Measurements from ENCODE around the gene RANBP2. TPM values are rescaled to one million over a fixed set of nuclear protein-coding genes. Genes with fewer than 3 reads are reported as not detected.
"Not testable (repeated sequence)": the region's sequence is repeated elsewhere in the genome, so short reads cannot be mapped to it uniquely, and the experiment has no call there.

The RANBP2 gene
- 60.3 and 79.3 TPM in 2 replicates for total RNA-seq (2012; rRNA removed)

DNA sequence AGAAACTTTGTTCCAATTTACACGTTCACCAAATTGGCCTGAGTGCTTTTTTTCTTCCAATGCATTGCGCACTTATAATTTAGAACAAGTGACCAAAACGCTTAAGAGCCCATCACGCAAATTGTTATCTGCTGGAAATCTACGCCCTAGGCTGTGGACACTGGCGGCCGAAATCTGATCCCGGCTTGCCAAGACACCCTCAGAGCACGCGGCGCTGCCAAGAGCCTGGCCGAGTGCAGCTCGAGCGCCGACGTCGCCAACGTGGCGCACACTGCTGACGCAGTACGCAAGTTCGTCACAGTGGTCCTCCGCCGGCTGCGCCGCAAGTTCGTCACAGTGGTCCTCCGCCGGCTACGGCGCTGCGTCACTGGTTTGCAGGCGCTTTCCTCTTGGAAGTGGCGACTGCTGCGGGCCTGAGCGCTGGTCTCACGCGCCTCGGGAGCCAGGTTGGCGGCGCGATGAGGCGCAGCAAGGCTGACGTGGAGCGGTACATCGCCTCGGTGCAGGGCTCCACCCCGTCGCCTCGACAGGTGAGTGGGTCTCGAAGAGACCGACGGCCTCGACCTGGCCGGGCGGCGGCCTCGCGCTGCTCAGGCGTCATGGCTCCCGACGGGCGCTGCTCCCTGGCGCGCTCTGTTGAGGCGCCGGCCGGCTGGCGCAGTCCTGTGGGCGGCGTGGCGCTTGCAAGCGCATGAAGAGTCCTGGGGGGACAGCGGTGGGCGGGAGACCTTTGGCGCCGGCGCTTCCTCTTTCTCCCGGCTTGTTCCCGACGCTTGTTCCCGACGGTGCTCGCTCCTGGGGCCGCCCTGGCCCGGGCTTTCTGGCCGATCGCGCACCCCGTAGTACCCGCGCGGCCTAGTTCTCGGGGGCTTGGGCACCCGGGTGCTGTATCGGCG is at the start of gene RANBP2:
Gene RANBP2 (plus strand): TSS at position 334 of the 896 bp plus-strand sequence. CDS start 125 bp downstream, at position 459.
- peaks cover 8% of the 10 kb centered on the region for H3K4me1 ChIP-seq (ENCODE audit: control insufficient read depth, insufficient read depth, low read length)
- H3K4me3 ChIP-seq (ENCODE audit: low read length), result peak within 1 kb of the TSS; percentile 83
- H3K9ac ChIP-seq (ENCODE audit: low read depth, low read length), result peak within 1 kb of the TSS; percentile 83
- no peaks in the 10 kb centered on the region for H3K36me3 ChIP-seq (ENCODE audit: insufficient read depth, low read length)
- no peaks in the 10 kb centered on the region for H3K9me3 ChIP-seq (replicated peaks; ENCODE audit: low read length)
- H3K27me3 ChIP-seq (ENCODE audit: control insufficient read depth, insufficient read depth, low read length), result no peaks in the 10 kb centered on the region
- H3K4me2 ChIP-seq (ENCODE audit: low read length), result peak within 1 kb of the TSS; percentile 87

DNA sequence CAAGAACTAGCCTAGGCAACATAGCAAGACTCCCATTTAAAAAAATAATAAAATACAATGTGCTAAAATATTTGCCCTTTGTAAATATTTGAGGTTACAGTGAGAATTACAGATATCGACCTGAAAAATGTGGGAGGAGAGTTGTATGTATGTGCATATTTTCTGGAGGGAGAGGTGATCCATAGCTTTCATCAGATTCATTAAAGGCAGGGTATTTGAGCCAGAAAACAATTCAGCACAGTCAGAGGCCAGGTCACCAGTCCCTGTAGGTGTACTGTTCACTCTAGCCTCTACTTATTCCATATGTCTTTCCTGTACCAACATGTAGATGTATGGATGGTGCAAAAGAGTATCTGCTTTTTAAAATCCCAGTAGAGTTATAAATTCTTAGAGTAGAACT is 49.0 kb upstream of the RANBP2 start:
- not testable (repeated sequence) for H3K4me1 ChIP-seq (ENCODE audit: control insufficient read depth, insufficient read depth, low read length); H3K4me3 ChIP-seq (ENCODE audit: low read length); H3K27me3 ChIP-seq (ENCODE audit: control insufficient read depth, insufficient read depth, low read length); H3K9me3 ChIP-seq (replicated peaks; ENCODE audit: low read length); H3K36me3 ChIP-seq (ENCODE audit: insufficient read depth, low read length); H3K4me2 ChIP-seq (ENCODE audit: low read length); H3K9ac ChIP-seq (ENCODE audit: low read depth, low read length)

DNA sequence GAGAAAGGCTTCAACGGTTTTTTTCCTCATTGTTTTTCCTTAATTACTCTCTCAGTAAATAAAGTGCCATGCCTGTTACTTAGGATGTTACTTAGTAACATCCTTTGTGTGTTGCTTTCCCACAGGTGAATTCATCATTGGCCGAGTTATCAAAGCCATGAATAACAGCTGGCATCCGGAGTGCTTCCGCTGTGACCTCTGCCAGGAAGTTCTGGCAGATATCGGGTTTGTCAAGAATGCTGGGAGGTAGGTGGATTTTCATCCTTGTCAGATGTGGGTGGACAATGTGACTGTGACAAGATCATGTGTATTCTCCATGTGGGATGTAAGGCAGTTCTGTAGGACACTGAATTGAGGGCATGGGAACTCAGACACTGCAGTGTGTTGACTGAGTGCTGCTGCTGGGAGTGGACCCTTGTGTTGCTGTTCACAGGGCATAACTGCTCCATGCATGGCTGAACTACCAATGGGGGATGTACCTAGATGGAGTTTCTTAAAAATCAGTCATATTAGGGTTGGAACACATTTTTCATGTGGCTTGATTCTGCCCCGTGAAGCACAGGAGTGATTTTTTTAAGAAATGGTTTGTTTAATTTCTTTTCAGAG is 47.0 kb upstream of the RANBP2 start:
- H3K36me3 ChIP-seq (ENCODE audit: insufficient read depth, low read length), result peaks cover 18% of the 10 kb centered on the region
- not testable (repeated sequence) for H3K9me3 ChIP-seq (replicated peaks; ENCODE audit: low read length); H3K4me1 ChIP-seq (ENCODE audit: control insufficient read depth, insufficient read depth, low read length); H3K9ac ChIP-seq (ENCODE audit: low read depth, low read length); H3K4me3 ChIP-seq (ENCODE audit: low read length); H3K4me2 ChIP-seq (ENCODE audit: low read length); H3K27me3 ChIP-seq (ENCODE audit: control insufficient read depth, insufficient read depth, low read length)

DNA sequence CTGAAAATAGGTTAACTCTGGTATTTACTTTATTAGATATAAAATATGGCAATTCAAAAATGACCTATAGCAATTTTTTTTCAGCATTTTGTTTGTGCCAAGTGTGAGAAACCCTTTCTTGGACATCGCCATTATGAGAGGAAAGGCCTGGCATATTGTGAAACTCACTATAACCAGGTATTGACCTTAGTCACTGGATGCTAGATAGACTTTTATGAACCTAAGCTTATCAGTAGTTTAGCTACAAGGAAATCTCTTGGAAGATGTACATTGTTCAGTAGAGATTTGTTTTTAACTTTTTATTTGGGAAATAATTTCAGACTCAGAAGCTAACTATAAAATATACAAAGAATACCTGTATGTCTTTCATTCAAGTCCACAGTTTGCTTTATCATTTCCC is 42.8 kb upstream of the RANBP2 start:
- not testable (repeated sequence) for H3K4me2 ChIP-seq (ENCODE audit: low read length); H3K9me3 ChIP-seq (replicated peaks; ENCODE audit: low read length); H3K4me3 ChIP-seq (ENCODE audit: low read length); H3K27me3 ChIP-seq (ENCODE audit: control insufficient read depth, insufficient read depth, low read length); H3K9ac ChIP-seq (ENCODE audit: low read depth, low read length)
- Histone ChIP-seq H3K36me3 (ENCODE audit: insufficient read depth, low read length) (peaks cover 25% of the 10 kb centered on the region), H3K4me1 (ENCODE audit: control insufficient read depth, insufficient read depth, low read length) (peaks cover 11% of the 10 kb centered on the region)

DNA sequence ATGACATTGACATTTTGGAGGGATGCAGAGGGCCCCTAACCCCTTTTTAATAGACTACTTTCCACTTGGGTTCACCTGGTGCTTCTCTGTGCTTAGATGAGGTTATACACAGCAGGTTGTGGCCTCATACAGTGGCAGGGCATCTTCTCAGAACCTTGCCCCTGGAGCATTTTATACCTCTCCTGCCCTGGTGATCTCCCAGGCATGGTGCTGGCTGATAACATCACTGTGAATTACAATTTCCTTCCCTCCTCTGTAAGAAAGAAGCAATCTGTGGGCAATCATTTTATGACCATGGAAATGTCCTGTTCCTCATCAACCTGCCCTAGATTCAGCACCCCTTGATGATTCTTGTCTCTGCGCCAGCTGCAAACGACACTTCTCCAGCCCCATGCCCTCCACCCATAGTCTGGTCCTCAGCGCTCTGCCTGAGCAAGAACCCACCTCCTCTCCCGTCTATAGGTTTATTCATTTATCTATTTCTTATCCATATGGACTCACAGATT is 42.0 kb upstream of the RANBP2 start:
- peaks cover 32% of the 10 kb centered on the region for H3K36me3 ChIP-seq (ENCODE audit: insufficient read depth, low read length)

DNA sequence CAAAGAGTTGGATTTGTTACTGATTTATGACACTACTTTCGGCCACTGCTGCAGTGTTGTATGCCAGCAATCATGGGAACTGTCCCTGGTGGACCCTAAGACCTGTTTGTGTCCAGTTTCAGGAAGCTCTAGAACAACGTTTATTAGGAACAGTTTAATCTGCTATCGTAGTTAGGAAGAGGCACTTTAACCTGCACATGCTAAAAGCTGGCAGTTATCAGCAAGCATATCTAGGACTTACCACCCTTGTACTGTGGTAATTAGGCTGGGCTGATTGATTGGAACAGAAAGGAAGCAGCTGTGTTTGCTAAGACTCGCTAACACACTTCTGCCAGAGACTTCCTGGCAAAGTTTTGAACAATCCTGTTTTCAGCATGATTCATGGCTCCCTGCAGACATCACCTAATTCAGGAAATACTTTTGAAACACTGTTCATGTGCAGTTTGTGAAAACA is 41.1 kb upstream of the RANBP2 start:
- not testable (repeated sequence) for H3K4me3 ChIP-seq (ENCODE audit: low read length); H3K27me3 ChIP-seq (ENCODE audit: control insufficient read depth, insufficient read depth, low read length); H3K9me3 ChIP-seq (replicated peaks; ENCODE audit: low read length); H3K9ac ChIP-seq (ENCODE audit: low read depth, low read length)
- H3K4me2 ChIP-seq (ENCODE audit: low read length), result peak overlapping the region; percentile 46
- peaks cover 11% of the 10 kb centered on the region for H3K4me1 ChIP-seq (ENCODE audit: control insufficient read depth, insufficient read depth, low read length)
- H3K36me3 ChIP-seq (ENCODE audit: insufficient read depth, low read length), result peaks cover 36% of the 10 kb centered on the region

More for the DNA sequence above, 42.0 kb upstream of the RANBP2 start:
- H3K4me3 ChIP-seq (ENCODE audit: low read length); H3K9ac ChIP-seq (ENCODE audit: low read depth, low read length); H3K27me3 ChIP-seq (ENCODE audit: control insufficient read depth, insufficient read depth, low read length); H3K9me3 ChIP-seq (replicated peaks; ENCODE audit: low read length); H3K4me2 ChIP-seq (ENCODE audit: low read length): not testable (repeated sequence)
- peaks cover 11% of the 10 kb centered on the region for H3K4me1 ChIP-seq (ENCODE audit: control insufficient read depth, insufficient read depth, low read length)

DNA sequence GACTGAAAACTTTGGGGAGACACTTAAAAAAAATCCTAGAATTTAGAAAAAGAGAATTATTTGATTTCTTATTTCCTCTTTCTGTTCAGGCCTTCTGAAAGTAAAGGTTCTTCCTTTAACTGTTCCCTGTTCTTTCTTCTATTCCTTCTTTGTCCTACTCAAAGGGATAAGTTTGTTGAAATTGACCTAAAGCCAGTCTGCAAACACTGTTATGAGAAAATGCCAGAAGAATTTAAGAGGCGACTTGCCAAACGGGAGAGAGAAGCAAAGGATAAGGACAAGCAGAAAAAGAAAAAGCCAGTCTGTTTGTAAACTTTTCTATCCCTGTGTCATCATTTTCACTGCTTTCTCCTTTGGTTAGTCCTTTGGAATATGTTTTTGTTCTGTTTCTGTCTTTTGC is 38.5 kb upstream of the RANBP2 start:
- H3K4me1 ChIP-seq (ENCODE audit: control insufficient read depth, insufficient read depth, low read length), result peaks cover 11% of the 10 kb centered on the region

DNA sequence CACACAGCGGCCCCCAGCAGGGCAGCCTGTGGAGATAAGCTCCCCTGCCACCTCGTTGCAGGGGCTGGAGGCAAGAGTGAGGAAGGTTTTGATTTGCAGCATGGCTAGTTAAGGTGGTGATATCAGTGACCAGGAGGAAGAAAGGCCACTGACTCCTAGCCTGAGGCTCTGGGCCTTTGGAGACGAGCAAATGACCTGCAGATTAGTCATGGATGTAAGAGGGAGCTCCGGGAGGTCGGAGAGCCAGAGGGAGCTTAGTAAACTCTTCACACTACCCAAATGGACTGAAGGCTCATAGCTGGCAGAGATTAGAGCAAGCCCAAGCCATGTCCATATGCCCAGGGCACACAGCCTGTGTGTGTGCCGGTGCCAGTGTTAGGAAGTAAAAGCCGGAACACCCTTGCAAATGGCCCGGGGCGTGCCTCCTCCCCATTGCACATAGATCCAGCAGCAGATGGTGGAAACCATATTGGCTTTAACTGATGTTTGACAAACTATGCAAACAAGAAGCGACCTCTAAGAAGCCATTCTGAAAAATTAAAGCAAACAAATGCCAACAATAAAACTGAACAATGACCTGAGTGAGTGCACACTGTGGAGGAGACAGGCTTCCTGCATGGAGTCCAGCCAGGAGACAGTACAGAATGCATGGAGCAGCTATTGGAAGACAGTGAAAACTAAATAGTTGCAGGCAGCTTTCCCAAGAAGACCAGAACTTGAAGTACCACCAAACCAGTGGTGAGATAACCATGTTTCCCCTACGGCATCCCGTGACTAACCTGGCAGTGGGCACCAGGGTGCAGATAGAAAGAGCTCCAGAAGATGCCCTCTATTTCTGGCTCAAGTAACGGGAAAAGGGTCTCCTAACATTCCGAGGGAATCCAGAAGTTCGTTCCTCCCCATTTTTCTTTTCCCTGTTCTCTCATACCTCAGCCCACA is 30.2 kb upstream of the RANBP2 start:
- H3K27me3 ChIP-seq (ENCODE audit: control insufficient read depth, insufficient read depth, low read length); H3K4me3 ChIP-seq (ENCODE audit: low read length): not testable (repeated sequence)

More for the DNA sequence above, 38.5 kb upstream of the RANBP2 start:
- not testable (repeated sequence) for H3K4me2 ChIP-seq (ENCODE audit: low read length); H3K9me3 ChIP-seq (replicated peaks; ENCODE audit: low read length); H3K9ac ChIP-seq (ENCODE audit: low read depth, low read length); H3K4me3 ChIP-seq (ENCODE audit: low read length); H3K27me3 ChIP-seq (ENCODE audit: control insufficient read depth, insufficient read depth, low read length)
- H3K36me3 ChIP-seq (ENCODE audit: insufficient read depth, low read length), result peaks cover 51% of the 10 kb centered on the region

DNA sequence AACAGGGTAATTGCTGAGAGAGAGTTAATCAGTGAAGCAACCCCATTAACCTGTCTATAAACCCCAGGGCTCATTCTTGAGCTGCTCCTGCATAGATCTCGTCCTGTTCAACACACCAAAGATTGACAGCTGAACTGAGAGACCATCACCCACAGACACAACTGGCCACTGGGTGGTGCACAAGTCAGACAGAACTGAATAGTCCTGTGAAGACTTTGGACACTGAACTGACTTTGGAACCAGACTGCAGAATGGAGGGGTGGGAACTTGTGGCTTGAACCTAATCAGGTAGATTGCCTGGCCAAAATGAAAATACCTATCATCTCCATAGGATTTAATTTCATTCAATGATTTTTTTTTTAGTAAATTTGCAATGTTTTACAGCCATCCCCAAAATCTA is 29.3 kb upstream of the RANBP2 start:
- not testable (repeated sequence) for H3K4me2 ChIP-seq (ENCODE audit: low read length); H3K4me3 ChIP-seq (ENCODE audit: low read length); H3K9me3 ChIP-seq (replicated peaks; ENCODE audit: low read length); H3K9ac ChIP-seq (ENCODE audit: low read depth, low read length); H3K4me1 ChIP-seq (ENCODE audit: control insufficient read depth, insufficient read depth, low read length); H3K27me3 ChIP-seq (ENCODE audit: control insufficient read depth, insufficient read depth, low read length); H3K36me3 ChIP-seq (ENCODE audit: insufficient read depth, low read length)

More for the DNA sequence above, 30.2 kb upstream of the RANBP2 start:
- not testable (repeated sequence) for H3K9ac ChIP-seq (ENCODE audit: low read depth, low read length); H3K4me1 ChIP-seq (ENCODE audit: control insufficient read depth, insufficient read depth, low read length); H3K4me2 ChIP-seq (ENCODE audit: low read length); H3K9me3 ChIP-seq (replicated peaks; ENCODE audit: low read length)
- peaks cover 18% of the 10 kb centered on the region for H3K36me3 ChIP-seq (ENCODE audit: insufficient read depth, low read length)

DNA sequence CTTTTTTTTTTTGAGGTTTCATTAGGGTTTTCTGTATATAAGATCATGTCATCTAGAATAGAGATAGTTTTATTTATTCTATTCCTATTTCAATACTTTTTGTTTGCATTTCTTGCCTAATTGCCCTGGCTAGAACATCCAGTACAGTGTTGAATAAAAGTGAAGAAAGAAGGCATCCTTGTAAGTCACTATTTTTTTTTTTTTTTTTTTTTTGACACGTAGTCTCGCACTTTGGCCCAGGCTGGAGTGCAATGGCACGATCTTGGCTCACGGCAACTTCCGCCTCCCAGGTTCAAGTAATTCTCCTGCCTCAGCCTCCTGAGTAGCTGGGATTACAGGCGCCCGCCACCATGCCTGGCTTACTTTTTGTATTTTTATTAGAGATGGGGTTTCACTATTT is 27.8 kb upstream of the RANBP2 start:
- no peak overlapping the region for H3K4me2 ChIP-seq (ENCODE audit: low read length)
- H3K4me1 ChIP-seq (ENCODE audit: control insufficient read depth, insufficient read depth, low read length), result no peaks in the 10 kb centered on the region
- H3K9me3 ChIP-seq (replicated peaks; ENCODE audit: low read length), result no peaks in the 10 kb centered on the region
- H3K27me3 ChIP-seq (ENCODE audit: control insufficient read depth, insufficient read depth, low read length), result no peaks in the 10 kb centered on the region
- no peaks in the 10 kb centered on the region for H3K36me3 ChIP-seq (ENCODE audit: insufficient read depth, low read length)
- no peak overlapping the region for H3K9ac ChIP-seq (ENCODE audit: low read depth, low read length)
- H3K4me3 ChIP-seq (ENCODE audit: low read length), result no peak overlapping the region

DNA sequence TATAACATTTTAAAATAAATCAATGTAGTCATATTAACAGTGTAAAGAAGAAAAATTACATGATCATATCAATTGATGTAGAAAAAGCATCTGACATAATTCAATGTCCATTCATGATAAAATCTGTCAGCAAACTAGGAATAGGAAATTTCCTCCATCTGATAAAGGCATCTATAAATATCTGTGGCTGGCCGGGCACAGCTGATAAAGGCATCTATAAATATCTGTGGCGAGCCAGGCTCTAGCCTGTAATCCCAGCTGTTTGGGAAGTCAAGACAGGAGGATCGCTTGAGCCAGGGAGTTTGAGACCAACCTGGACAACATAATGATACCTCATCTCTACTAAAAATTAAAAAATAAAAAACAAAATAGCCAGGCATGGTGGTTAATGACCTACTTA is 18.1 kb upstream of the RANBP2 start:
- H3K9ac ChIP-seq (ENCODE audit: low read depth, low read length), result no peak overlapping the region
- H3K27me3 ChIP-seq (ENCODE audit: control insufficient read depth, insufficient read depth, low read length), result no peaks in the 10 kb centered on the region
- H3K4me1 ChIP-seq (ENCODE audit: control insufficient read depth, insufficient read depth, low read length), result no peaks in the 10 kb centered on the region
- no peaks in the 10 kb centered on the region for H3K9me3 ChIP-seq (replicated peaks; ENCODE audit: low read length)
- H3K4me3 ChIP-seq (ENCODE audit: low read length), result no peak overlapping the region
- H3K36me3 ChIP-seq (ENCODE audit: insufficient read depth, low read length), result no peaks in the 10 kb centered on the region
- no peak overlapping the region for H3K4me2 ChIP-seq (ENCODE audit: low read length)
